Astrocyte (in vitro differentiated cells and primary cell): Measurements from ENCODE around the gene ERF.

Source experiments
- EZH2 ChIP-seq: IDR thresholded peaks from 2 replicates; pipeline ENCODE4 v1.6.1; 2012; ENCODE audit warnings: mild to moderate bottlenecking, low read length, inconsistent platforms; ENCODE audit not compliant: insufficient read depth
- TF ChIP-seq, protein P1 (sequence below): IDR thresholded peaks from 2 replicates; pipeline ENCODE4 v1.5.1; 2011; ENCODE audit warnings: low read depth, mild to moderate bottlenecking, inconsistent platforms, low read length, moderate library complexity; ENCODE audit not compliant: insufficient read depth

DNA sequence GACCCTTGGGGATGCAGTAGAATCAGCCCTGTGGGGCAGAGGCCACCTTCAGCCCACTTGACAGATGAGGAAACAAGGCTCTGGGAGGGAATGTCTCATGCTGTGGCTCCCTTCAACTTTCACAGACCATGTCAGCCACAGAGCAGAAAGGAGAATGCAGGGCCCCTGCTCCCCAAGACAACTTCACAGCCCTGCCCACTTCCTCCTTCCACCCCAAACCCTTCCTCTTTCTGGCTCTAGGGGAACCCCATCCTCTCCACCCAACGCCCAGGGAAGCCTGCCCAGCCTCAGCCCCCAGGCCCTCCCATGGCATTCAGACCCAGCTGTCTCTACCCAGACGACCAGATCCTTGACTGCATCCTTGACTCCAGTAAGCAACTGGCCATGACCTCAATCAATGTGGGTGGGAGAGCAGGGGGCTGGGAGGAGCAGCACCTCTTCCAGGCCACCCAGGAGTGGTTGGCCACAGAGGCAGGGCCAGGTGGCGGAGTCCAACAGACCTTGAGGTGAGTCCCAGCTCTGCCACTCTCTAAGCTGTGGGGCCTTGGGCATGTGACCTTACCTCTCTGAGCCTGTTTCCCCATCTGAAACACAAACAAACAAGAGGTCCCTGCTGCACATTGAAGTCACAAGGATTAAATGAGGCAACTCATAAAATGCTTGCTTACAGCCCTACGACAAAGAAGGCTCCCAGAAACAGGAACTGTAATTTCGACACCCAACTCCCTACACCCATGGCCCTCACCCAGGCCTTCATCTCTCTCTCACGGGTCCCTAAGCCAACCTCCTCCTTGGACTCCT lies 53.2 kb downstream of the ERF start:
- TF ChIP-seq, protein P1, sequence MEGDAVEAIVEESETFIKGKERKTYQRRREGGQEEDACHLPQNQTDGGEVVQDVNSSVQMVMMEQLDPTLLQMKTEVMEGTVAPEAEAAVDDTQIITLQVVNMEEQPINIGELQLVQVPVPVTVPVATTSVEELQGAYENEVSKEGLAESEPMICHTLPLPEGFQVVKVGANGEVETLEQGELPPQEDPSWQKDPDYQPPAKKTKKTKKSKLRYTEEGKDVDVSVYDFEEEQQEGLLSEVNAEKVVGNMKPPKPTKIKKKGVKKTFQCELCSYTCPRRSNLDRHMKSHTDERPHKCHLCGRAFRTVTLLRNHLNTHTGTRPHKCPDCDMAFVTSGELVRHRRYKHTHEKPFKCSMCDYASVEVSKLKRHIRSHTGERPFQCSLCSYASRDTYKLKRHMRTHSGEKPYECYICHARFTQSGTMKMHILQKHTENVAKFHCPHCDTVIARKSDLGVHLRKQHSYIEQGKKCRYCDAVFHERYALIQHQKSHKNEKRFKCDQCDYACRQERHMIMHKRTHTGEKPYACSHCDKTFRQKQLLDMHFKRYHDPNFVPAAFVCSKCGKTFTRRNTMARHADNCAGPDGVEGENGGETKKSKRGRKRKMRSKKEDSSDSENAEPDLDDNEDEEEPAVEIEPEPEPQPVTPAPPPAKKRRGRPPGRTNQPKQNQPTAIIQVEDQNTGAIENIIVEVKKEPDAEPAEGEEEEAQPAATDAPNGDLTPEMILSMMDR, result no peak
- TF ChIP-seq EZH2, result no peak
